ENCODE measurements around the gene SCYGR4.
"Not testable (repeated sequence)": the region's sequence is repeated elsewhere in the genome, so short reads cannot be mapped to it uniquely, and the experiment has no call there.

SCYGR4 gene

GRCh38 chr2:227617316-227618230 is at the start of gene SCYGR4:
TSS of gene SCYGR4 (plus strand) at chr2:227617498. CDS start at chr2:227617498, 0 bp downstream.
- DNase-seq = no peak

- DNase-seq = no peak
These were observed 48.5 kb upstream of the SCYGR4 start for GRCh38 chr2:227568852-227569169.

DNA sequence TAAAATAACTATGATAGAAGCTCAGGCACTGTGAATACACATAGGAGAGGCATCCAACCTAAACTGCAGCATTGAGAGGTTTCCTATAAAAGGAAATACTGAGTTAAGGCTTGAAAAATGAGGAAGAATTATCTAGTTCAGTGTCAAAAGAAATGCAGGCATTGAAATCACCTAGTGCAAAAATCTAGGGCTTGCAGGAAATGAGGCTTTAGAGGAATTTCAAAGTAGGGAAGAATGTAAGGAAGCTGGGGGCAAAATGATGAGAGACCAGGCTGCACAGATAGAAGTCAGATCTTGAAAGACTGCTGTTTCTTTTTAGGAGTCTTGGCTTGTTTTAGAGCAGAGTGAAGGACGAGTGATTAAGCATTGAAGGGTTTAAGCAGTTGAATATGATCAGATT is 46.7 kb upstream of the SCYGR4 start:
- no peak for DNase-seq

- no peak for DNase-seq
These were observed 41.2 kb upstream of the SCYGR4 start for GRCh38 chr2:227576110-227576509.

DNA sequence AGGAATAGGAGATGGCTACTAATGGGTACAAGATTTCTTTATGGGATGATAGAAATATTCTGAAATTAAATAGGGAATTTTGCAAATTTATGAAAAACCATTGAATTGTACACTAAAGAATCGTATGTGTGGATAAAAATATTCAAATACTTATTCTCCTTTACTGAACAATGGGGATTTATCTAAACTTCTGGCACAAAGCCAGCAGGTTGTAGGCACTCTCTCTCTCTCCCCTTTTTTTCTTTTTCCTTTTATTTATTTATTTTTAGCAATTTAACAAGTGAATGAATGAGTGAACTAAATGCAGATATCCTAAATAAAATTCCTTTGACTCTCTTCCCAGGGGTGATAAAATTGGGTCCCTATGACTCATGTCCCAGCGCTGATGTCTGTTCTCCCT is 40.5 kb upstream of the SCYGR4 start:
- DNase-seq = no peak

GRCh38 chr2:227577555-227577954 is 39.7 kb upstream of the SCYGR4 start:
- DNase-seq = no peak

- DNase-seq = no peak
These were observed 38.7 kb upstream of the SCYGR4 start for GRCh38 chr2:227578642-227579041.

DNA sequence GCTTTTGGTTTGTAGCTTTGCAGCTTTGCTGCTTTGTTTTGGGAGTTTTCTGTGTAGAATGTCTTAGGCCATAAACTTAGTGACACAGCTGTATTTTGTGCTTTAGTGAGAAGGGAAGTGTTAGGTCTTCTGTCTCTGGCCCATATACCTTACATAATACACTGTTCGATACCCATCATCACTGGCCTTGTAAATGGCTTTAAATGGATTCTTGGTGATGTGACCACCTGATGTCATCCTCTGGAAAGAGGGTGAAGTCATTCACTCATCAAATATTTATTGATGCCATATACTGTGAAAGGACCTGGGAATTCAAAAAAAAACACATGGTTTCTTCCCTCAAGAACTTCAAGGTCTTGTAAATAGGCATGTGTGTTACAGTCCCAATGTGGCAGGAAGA is 37.5 kb upstream of the SCYGR4 start:
- no peak for DNase-seq

DNA sequence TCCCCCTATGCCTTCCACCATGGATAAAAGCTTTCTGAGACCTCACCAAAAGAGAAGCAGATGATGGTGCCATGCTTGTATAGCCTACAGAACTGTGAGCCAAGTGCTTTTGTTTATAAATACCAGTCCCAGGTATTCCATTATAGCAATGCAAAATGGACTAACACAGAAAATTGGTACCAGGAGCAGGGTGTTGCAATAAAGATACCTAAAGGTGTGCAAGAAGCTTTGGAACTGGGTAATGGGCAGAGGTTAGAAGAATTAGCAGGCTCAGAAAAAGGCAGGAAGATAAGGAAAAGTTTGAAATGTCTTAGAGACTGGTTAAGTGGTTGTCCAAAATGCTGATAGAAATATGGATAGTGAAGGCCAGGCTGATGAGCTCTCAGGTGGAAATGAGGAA is 34.9 kb upstream of the SCYGR4 start:
- DNase-seq = no peak

- no peak for DNase-seq
These were observed 24.5 kb upstream of the SCYGR4 start for GRCh38 chr2:227592694-227593387.

GRCh38 chr2:227595797-227596196 is 21.5 kb upstream of the SCYGR4 start:
- no peak for DNase-seq

- no peak for DNase-seq
These were observed 20.3 kb upstream of the SCYGR4 start for GRCh38 chr2:227597036-227597435.

- DNase-seq = no peak
These were observed 19.3 kb upstream of the SCYGR4 start for GRCh38 chr2:227597998-227598397.

- DNase-seq = not testable (repeated sequence)
These were observed 18.3 kb upstream of the SCYGR4 start, which contains the start of gene SCYGR2 for GRCh38 chr2:227598835-227599503. TSS of gene SCYGR2 (plus strand) at chr2:227598893. CDS start at chr2:227598893, 0 bp downstream.

DNA sequence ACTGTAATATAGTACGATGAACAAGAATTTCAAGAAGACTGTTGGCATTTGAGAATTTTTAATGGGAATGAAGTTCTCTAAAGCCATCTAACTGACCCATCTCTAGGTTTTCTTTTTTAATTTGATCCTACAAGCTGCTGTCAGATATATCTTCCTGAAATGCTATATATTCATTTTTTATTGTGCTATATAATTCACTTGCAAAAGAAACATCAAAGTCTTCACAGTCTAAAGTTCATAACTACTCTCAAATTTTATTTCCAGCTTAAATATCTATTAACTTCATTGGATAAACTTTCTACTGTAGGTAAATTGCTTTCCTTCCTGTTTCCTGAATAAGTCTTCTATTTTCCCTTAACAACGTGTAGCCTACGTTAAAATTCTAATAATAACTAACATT is 14.9 kb upstream of the SCYGR4 start:
- no peak for DNase-seq

DNA sequence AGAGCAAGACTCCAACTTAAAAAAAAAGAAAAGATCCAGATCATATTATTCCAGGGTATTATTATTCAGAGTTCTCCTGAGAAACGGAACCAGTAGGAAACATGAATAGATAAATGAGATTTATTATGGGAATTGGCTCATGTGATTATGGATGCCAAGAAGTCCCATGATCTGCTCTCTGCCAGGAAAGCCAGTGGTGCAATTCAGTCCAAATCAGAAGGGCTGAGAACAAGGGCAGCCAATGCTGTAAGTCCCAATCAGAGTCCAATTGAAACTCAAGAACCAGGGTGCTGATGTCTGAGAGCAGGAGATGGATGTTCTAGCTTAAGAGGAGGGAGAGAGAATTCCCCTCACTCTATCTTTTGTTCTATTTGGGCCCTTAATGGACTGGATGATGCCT is 10.8 kb upstream of the SCYGR4 start:
- no peak for DNase-seq

DNA sequence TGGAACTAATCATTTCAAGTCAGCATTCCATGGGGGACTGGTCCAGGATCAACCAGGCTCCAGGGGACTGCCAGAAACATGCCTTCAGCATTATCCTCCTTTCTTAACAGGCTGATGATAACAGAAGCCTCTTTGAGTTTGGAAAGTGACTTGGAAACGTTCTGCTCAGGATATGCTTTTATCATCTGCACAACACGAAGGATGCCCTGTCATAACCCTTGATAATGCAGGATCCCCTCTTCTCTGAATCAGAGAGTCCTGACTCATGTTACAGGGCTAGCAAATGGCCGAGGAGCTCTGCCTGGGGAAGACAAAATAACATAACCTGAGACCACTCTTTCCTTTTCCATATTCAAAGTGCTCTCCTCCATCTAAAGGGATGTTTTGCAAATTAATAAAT is 9.4 kb upstream of the SCYGR4 start:
- DNase-seq = no peak

- DNase-seq = no peak
These were observed 8.5 kb upstream of the SCYGR4 start for GRCh38 chr2:227608561-227609338.

DNA sequence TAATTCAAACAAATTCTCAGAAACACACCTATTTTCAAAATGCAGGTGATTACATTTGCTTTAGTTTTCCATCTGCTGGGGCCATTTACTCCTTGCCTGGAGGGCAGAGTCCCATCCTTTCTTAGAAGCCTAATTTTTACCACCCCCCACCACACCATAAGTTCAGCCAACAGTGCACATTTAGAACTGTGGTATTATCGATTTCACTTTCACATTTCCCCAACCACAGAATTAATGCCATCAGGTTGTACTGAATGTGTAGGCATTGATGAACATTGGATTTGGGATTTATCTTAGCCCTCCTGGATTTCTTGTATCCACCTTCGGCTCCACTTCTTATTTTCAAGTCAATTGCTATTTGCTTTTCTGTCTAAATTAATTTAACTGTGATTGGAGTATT is 7.2 kb upstream of the SCYGR4 start:
- DNase-seq = no peak

GRCh38 chr2:227612546-227613271 is 4.6 kb upstream of the SCYGR4 start:
- no peak for DNase-seq

- DNase-seq = no peak
These were observed 4.0 kb upstream of the SCYGR4 start for GRCh38 chr2:227613272-227613660.

- DNase-seq = no peak
These were observed 3.1 kb upstream of the SCYGR4 start for GRCh38 chr2:227614246-227614645.
